HCT116 (cell line): Measurements from ENCODE around the gene PRR5L. TPM values are rescaled to one million over a fixed set of nuclear protein-coding genes. Genes with fewer than 3 reads are reported as not detected.

Source experiments
- ATAC-seq: fragments of 200-7000 bp; cut with Tn5 transposase; 2 replicates; pipeline ENCODE4 v1.9.1; 2020; ENCODE audit warnings: mild to moderate bottlenecking, moderate library complexity
- BruUV-seq: library from RNA; stranded (reverse); fragments of 400-500 nt; replicated peaks from 2 replicates; lab custom pipeline; 2021; lab: Mats Ljungman, UMichigan
- CTCF ChIA-PET: fragments of 300-600 bp; sonication (Branson Sonifier 250); formaldehyde crosslinking; loops from one replicate; lab custom pipeline; 2021; ENCODE audit warnings: antibody characterized with exemption; lab: Charles Lee
- POLR2A ChIA-PET: fragments of 300-600, 350-600 bp; sonication (Branson Sonifier 250); formaldehyde crosslinking; loops from one replicate; lab custom pipeline; 2021; ENCODE audit warnings: antibody characterized with exemption; lab: Charles Lee
- RAD21 ChIA-PET, 2 experiments: fragments of 300-600 bp; sonication (Branson Sonifier 250); formaldehyde crosslinking; loops; one replicate each; lab custom pipeline; 2023; ENCODE audit warnings: low total read pairs in 2 of 2; ENCODE audit not compliant: uncharacterized antibody in 2 of 2, unreplicated experiment in 2 of 2, low non-redundant PET in 1 of 2; lab: Charles Lee
- DNase-seq: peaks from one replicate; pipeline ENCODE4 v3.0.0-alpha.2; 2010; ENCODE audit warnings: low read depth, low spot score
- H2AFZ ChIP-seq: fragments of 200-600 bp; shearing (Covaris generic), sonication (generic); 2 replicates; pipeline ENCODE4 v1.6.1; 2017; ENCODE audit warnings: low read depth, mixed run types, mixed read lengths, antibody characterized with exemption, low read length; ENCODE audit not compliant: poor library complexity, severe bottlenecking
- H3K27ac ChIP-seq: 2 replicates; pipeline ENCODE4 v1.5.1; 2012; ENCODE audit warnings: low read depth, low read length
- H3K27me3 ChIP-seq: fragments of 200-600 bp; sonication (generic); 2 replicates; pipeline ENCODE4 v1.6.1; 2016; ENCODE audit warnings: mixed run types, low read length, mixed read lengths; ENCODE audit not compliant: insufficient read depth
- H3K36me3 ChIP-seq, 2 experiments: fragments of 200-500 bp in 1 of 2; fragments of 200-600 bp in 1 of 2; sonication (Bioruptor generic) in 1 of 2; sonication (generic) in 1 of 2; 2 replicates each; pipeline versions ENCODE4 v1.5.1 to v1.6.1; 2014 to 2016; ENCODE audit warnings: low read length in 2 of 2, inconsistent platforms in 1 of 2, mixed read lengths in 1 of 2, mixed run types in 1 of 2; ENCODE audit not compliant: insufficient read depth in 2 of 2, control insufficient read depth in 1 of 2
- H3K4me1 ChIP-seq, 2 experiments: fragments of 200-600 bp in 1 of 2; sonication (generic) in 1 of 2; 2 replicates each; pipeline versions ENCODE4 v1.5.1 to v1.6.1; 2012 to 2017; ENCODE audit warnings: low read length in 2 of 2, inconsistent platforms in 1 of 2, mild to moderate bottlenecking in 1 of 2, mixed read lengths in 1 of 2, mixed run types in 1 of 2, moderate library complexity in 1 of 2; ENCODE audit not compliant: insufficient read depth in 2 of 2, control insufficient read depth in 1 of 2
- H3K4me2 ChIP-seq: fragments of 200-600 bp; sonication (generic); 2 replicates; pipeline ENCODE4 v1.6.1; 2017; ENCODE audit warnings: mixed run types, low read length, mixed read lengths
- H3K4me3 ChIP-seq, 2 experiments: fragments of 200-600 bp in 1 of 2; sonication (generic) in 1 of 2; replicated peaks in 1 of 2; 2 replicates each; pipeline ENCODE4 v1.5.1; 2011 to 2016; ENCODE audit warnings: low read length in 2 of 2, control low read depth in 1 of 2, low read depth in 1 of 2, mild to moderate bottlenecking in 1 of 2, mixed read lengths in 1 of 2, mixed run types in 1 of 2
- H3K79me2 ChIP-seq: fragments of 200-600 bp; sonication (generic); 2 replicates; pipeline ENCODE4 v1.6.1; 2017; ENCODE audit warnings: mild to moderate bottlenecking, mixed run types, low read length, moderate library complexity, mixed read lengths; ENCODE audit not compliant: insufficient read depth
- H3K9ac ChIP-seq: fragments of 200-600 bp; sonication (generic); 2 replicates; pipeline ENCODE4 v1.6.1; 2016; ENCODE audit warnings: low read length, mixed read lengths
- H3K9me2 ChIP-seq: fragments of 200-600 bp; sonication (generic), shearing (Covaris generic); 2 replicates; pipeline ENCODE4 v1.6.1; 2017; ENCODE audit warnings: mixed run types, mild to moderate bottlenecking, moderate library complexity; ENCODE audit not compliant: insufficient read depth
- H3K9me3 ChIP-seq, 2 experiments: fragments of 200-500 bp in 1 of 2; fragments of 200-600 bp in 1 of 2; sonication (Bioruptor generic) in 1 of 2; sonication (generic) in 1 of 2; 2 replicates each; pipeline ENCODE4 v1.6.1; 2014 to 2017; ENCODE audit warnings: low read length in 2 of 2, mixed read lengths in 2 of 2, inconsistent platforms in 1 of 2, low read depth in 1 of 2, mild to moderate bottlenecking in 1 of 2, mixed run types in 1 of 2, moderate library complexity in 1 of 2; ENCODE audit not compliant: control insufficient read depth in 1 of 2, insufficient read depth in 1 of 2
- H4K20me1 ChIP-seq: fragments of 200-600 bp; sonication (generic), shearing (Covaris generic); 2 replicates; pipeline ENCODE4 v1.6.1; 2017; ENCODE audit warnings: mixed run types, mild to moderate bottlenecking, moderate library complexity; ENCODE audit not compliant: insufficient read depth
- ATF3 ChIP-seq: IDR thresholded peaks from 2 replicates; pipeline ENCODE4 v1.6.1; 2012
- CEBPB ChIP-seq: IDR thresholded peaks from 2 replicates; pipeline ENCODE4 v1.6.1; 2012; ENCODE audit warnings: low read depth
- EGR1 ChIP-seq: IDR thresholded peaks from 2 replicates; pipeline ENCODE4 v1.6.1; 2012; ENCODE audit warnings: low read depth
- ELF1 ChIP-seq: IDR thresholded peaks from 2 replicates; pipeline ENCODE4 v1.6.1; 2012; ENCODE audit warnings: low read depth, borderline replicate concordance
- FOSL1 ChIP-seq: IDR thresholded peaks from 2 replicates; pipeline ENCODE4 v1.6.1; 2012; ENCODE audit warnings: low read depth
- JUND ChIP-seq: IDR thresholded peaks from 2 replicates; pipeline ENCODE4 v1.6.1; 2012
- MAX ChIP-seq: IDR thresholded peaks from 2 replicates; pipeline ENCODE4 v1.6.1; 2012
- REST ChIP-seq: IDR thresholded peaks from 2 replicates; pipeline ENCODE4 v1.6.1; 2012; ENCODE audit warnings: low read depth
- ZBTB33 ChIP-seq: IDR thresholded peaks from 2 replicates; pipeline ENCODE4 v1.6.1; 2011; ENCODE audit warnings: mild to moderate bottlenecking, low read length, moderate library complexity; ENCODE audit not compliant: insufficient replicate concordance; ENCODE audit errors: extremely low read depth
- ZFX ChIP-seq: fragments of 450-650 bp; IDR thresholded peaks from 2 replicates; pipeline ENCODE4 v1.6.1; 2017
- intact Hi-C: fragments of 100-400 bp; cut with micrococcal nuclease; formaldehyde crosslinking; loops from 2 replicates; pipeline ENCODE4 v1.10.0; 2022
- total RNA-seq: library from RNA; stranded (reverse); gene quantifications from one replicate; pipeline ENCODE4 v1.2.1, GENCODE V29; 2021; ENCODE audit not compliant: unreplicated experiment

The PRR5L gene
- total RNA-seq, 1 experiment from 2014 or later = 0.47 TPM

- no peak for DNase-seq
- intact Hi-C loops = no loop called here
These were observed 103.1 kb downstream of the PRR5L start for GRCh38 chr11:36399236-36399635.

More at GRCh38 chr11:36399236-36399635, 103.1 kb downstream of the PRR5L start:
- no peak overlapping the region for H3K4me2 ChIP-seq
- H3K9me2 ChIP-seq = no peaks in the 10 kb centered on the region
- TF ChIP-seq EGR1 = no peak
- no peak for TF ChIP-seq JUND
- TF ChIP-seq REST = no peak
- TF ChIP-seq FOSL1 = no peak
- TF ChIP-seq ZFX = no peak
- TF ChIP-seq ZBTB33 = no peak
- no peak for TF ChIP-seq MAX
- TF ChIP-seq ELF1 = no peak
- TF ChIP-seq CEBPB = no peak
- TF ChIP-seq ATF3 = no peak
- TF ChIP-seq, all 23 proteins: peak for 0
- H3K79me2 ChIP-seq = no peaks in the 10 kb centered on the region
- H3K4me3 ChIP-seq = no peak overlapping the region
- no peak overlapping the region for H3K27ac ChIP-seq
- H3K27me3 ChIP-seq = peaks cover 5% of the 10 kb centered on the region; the same call in 1 of the 2 replicates
- H4K20me1 ChIP-seq = no peaks in the 10 kb centered on the region
- H3K4me1 ChIP-seq = no peaks in the 10 kb centered on the region
- ATAC-seq = no peak
- RAD21 ChIA-PET = no interaction called here
- CTCF ChIA-PET = no interaction called here
- no peaks in the 10 kb centered on the region for H3K9me3 ChIP-seq
- no TSS peak for BruUV-seq
- POLR2A ChIA-PET = no interaction called here
- no peak overlapping the region for H3K9ac ChIP-seq
- no peaks in the 10 kb centered on the region for H3K36me3 ChIP-seq
- no peak overlapping the region for H2AFZ ChIP-seq
